HG03280 (cell line): ENCODE measurements around the gene METTL25.
A peak's percentile ranks its signal among the peaks of the same experiment; 100 is the strongest.

ENCODE experiments used
- ATAC-seq: cut with Tn5 transposase; IDR thresholded peaks from one replicate; pipeline ENCODE4 v1.9.1; 2021; ENCODE audit warnings: mild to moderate bottlenecking, moderate library complexity; ENCODE audit not compliant: unreplicated experiment

The METTL25 gene

DNA sequence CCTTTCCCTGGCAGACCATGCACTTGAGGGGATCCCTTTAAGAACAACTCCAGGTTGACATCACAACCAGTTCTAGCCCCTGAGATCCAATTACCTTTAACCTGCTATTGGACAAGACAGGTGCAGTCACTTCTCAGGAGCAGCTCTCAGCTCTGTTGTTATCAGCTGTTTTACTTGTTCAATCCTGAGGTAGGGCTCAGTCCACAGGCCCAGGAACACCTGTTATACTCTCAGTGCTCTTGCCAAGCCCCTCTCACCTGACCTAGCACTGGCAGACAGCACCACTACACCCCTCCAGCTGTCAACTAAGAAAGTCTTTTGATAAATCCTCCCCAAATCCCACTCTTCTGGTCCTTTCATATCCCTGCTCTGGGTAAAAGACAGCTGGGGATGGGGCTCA is 164.4 kb downstream of the METTL25 start:
- no peak for ATAC-seq

DNA sequence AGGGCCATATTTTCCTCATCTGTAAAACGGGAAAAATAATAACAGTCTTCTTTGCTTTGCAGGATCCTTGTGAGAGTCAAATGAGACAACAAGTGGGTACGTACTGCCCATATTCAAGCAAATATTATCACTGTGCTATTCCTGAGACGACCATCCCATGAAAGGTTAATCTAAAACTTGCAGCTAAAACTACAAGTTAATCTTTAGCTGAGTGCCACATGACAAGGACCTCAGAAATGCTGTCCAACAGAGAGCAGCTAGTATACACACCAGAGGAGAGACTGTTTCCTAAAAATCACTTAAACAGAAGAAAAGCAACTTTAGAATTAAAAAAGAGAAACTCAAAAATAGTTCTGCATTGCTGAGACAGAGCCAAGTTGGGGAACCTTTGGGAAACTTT is 165.7 kb downstream of the METTL25 start:
- ATAC-seq: no peak

DNA sequence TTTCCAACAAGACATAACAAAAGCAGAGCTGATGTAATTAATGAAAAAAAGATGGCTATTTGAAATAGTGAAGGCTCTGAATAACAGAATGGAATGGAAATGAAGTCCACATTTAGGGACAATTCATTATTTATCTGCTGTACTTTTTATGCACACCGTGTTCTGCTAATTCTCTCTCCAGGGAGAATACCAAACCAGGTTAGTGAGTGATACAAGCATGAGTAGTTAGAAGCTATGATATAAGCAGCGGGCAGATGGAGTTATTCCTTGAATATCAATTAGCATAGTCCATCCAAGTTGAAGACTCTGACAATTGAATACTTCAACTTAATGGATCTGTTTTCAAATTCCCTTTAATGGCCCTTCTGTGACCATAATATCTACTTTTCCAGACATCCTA is 166.3 kb downstream of the METTL25 start:
- no peak for ATAC-seq

DNA sequence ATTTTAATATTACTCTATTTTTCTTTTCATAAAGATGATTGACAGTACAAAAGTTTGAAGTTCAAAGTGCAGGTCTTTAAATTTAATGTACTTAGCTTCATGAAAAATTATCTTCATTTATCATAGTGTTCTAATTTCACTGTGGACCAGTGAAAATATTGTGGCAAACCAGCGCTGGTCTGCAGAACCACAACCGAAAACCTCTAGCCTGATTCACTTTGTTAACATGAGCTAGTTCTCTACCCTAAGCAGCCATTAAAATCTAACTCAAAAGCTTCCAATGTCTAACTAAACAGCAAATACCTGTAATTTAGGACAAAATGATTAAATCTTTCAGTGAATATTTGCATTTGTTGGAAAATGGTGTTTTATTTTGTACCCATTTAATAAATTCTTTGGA is 167.3 kb downstream of the METTL25 start:
- ATAC-seq: no peak

- peak; percentile 70 for ATAC-seq
Measured at GRCh38 chr12:82527165-82527780, 168.9 kb downstream of the METTL25 start.
